Kidney glomerular epithelial cell (primary cell): ENCODE data around the gene RGS19.
"Not testable (repeated sequence)": the region's sequence is repeated elsewhere in the genome, so short reads cannot be mapped to it uniquely, and the experiment has no call there.

ENCODE experiments used
- DNase-seq: peaks from one replicate; lab custom pipeline; 2025; lab: John Stamatoyannopoulos, UW

The RGS19 gene, protein sequence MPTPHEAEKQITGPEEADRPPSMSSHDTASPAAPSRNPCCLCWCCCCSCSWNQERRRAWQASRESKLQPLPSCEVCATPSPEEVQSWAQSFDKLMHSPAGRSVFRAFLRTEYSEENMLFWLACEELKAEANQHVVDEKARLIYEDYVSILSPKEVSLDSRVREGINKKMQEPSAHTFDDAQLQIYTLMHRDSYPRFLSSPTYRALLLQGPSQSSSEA

GRCh38 chr20:64079273-64080012 lies at the start of gene RGS19:
Gene RGS19, minus strand, starts transcription at chr20:64079518. Its CDS starts 2,632 bp downstream, at chr20:64076886.
- DNase-seq: peak; percentile 8

- not testable (repeated sequence) for DNase-seq
Observed at GRCh38 chr20:64123517-64123916, 44.2 kb upstream of the RGS19 start.

DNA sequence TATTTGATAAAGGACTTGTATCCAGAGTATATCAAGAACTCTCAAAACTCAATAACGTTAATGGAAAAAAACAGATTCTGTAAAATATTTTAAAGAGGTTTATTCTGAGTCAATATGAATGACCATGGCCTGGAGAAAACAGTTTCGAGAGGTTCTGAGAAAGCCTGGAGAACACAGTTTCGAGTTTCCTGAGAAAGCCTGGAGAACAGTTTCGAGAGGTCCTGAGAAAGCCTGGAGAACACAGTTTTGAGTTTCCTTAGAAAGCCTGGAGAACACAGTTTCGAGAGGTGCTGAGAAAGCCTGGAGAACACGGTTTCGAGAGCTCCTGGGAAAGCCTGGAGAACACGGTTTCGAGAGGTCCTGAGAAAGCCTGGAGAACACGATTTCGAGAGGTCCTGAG lies 43.6 kb upstream of the RGS19 start:
- not testable (repeated sequence) for DNase-seq

- no peak for DNase-seq
Observed at GRCh38 chr20:64121586-64121985, 42.3 kb upstream of the RGS19 start.

DNA sequence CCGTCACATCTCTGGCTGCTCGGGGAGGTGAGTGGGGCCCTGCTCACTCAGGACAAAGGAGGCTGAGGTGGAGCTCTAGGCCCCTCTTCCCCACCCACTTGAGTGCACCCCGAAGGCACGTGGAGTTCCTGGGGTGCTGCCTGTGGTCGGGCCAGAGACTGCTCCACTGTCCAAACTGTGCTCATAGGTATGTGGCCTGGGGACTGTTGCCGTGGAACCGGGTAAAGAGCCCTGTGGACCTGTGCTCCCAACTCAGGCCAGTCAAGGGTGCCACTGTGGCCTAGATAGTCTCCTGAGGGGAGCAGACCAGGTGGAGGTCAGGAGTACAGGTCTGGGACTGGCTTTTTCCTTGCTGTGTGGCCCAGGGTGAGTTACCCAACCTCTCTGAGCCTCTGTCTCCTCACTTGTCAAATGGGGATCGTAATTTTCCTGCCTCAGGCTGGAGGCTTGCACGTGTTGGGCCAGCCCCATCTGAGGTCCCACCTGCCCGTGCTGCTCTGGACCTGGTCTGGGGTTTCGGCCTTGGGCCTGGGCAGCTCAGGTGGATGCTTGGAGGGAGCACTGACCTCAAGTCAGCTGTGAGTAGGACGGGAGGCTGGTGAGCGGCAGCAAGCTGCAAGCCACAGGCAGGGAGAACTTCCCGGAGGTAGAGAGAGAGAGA lies 40.5 kb upstream of the RGS19 start:
- no peak for DNase-seq

DNA sequence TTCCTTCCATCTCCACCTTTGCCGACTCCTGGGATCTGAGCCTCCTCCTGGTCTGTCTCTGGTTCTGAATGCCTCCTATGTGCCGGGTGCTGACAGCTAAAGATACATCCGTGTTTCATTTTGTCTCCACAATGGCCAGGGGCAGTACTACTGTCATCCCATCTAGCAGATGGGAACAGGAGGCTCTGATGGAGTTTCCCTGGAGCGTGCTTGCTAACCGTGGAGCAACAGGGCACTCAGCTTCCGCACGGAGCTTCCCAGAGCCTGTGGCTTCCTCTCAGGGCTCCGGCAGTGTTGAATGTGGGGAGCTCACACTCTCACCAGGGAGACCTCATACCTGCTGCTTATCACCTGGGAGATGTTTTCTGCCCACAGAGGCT lies 40.0 kb upstream of the RGS19 start:
- no peak for DNase-seq

DNA sequence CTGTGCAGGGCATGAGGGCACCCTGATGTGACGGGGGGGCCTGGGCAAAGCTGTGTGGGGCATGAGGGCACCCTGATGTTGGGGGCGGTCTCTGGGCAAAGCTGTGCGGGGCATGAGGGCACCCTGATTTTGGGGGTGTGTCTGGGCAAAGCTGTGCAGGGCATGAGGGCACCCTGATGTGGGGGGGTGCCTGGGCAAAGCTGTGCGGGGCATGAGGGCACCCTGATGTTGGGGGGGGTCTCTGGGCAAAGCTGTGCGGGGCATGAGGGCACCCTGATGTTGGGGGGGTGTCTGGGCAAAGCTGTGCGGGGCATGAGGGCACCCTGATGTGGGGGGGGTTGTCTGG lies 38.1 kb upstream of the RGS19 start:
- DNase-seq: not testable (repeated sequence)

DNA sequence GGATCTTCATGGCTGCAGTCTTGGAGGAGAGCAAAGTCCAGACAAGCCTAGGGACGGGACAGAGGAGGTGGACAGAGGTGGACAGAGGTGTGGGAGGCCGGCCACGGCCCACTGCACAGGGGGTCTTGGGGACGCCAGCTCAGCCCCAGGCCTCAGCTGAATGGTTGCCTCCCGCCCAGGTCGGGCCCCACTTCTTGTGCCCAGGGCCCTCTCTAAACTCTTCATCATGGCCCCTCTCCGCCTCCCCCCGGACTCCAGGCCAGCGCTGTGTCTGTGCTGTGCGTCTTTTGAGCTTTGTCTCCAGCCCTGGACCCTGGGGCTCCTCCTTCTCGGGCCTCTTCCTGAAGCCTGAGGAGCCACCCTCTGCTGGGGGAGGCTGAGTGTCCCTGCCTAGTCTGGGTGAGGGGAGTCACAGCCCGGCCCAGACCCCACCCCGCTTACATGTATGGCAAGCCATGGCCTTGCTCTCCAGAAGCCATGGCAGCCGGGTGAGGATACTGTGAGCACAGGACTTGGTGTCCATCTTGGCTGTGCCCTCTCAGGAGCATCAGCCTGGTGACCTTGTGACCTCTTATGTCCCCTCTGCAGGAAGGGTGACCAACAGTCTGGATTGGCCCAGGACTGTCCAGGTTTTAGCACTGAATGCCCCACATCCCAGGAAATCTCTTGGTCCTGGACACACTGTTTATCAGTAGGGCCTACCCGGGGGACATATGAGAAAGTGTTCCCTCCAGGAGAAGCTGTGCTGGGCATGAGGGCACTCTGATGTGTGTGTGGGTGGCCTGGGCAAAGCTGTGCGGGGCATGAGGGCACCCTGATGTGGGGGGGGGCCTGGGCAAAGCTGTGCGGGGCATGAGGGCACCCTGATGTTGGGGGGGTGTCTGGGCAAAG lies 37.5 kb upstream of the RGS19 start:
- DNase-seq: no peak

DNA sequence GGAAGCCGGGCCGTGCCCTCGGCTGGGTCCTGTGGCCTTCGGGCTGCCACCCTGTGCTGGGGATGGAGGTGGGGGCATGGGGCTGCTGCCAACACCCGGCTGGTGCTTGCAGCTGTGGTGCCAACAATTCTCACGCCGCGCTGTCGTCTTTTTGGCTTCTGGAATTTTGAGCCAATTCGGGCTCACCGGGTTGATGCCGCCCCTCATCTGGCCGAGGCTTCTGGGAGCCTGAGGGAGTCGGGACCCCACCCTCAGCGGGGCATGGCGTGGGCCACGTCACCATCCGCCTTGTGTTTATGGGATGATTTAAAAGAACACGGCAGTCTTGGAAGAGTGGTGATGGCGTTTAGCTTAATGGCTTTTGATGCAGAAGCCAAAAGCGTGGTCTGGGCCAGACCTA lies 36.7 kb upstream of the RGS19 start:
- DNase-seq: no peak

- no peak for DNase-seq
Observed at GRCh38 chr20:64115171-64115911, 36.0 kb upstream of the RGS19 start.

DNA sequence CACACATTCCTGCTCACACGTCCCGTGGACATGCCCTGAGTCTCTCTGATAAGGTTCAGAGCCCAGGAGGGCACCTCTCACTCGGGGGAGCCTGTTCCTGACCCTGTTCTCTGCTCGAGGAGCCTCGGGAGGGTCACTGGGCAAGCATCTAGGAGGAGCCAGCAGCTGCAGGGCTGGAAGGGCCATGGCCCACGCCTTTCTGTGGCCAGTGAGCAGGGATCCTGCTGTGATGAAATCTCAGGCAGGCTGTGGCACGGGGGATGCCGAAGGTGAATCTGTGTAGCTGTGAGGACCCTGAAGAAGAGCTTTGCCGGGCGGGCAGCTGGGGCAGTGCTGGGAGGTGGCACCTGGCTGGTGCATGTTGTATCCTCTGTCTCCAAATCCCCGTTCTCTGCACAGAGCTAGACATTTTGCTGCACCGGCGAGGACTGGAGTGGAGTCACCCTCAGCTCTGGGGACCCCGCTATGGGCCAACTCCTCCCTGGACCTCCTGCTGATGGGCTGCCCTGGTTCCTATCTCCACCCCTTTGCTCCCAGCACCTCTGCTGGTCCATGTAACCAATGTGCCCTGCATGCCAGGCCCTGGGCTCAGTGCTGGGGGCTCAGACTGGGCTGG lies 35.1 kb upstream of the RGS19 start:
- DNase-seq: no peak

DNA sequence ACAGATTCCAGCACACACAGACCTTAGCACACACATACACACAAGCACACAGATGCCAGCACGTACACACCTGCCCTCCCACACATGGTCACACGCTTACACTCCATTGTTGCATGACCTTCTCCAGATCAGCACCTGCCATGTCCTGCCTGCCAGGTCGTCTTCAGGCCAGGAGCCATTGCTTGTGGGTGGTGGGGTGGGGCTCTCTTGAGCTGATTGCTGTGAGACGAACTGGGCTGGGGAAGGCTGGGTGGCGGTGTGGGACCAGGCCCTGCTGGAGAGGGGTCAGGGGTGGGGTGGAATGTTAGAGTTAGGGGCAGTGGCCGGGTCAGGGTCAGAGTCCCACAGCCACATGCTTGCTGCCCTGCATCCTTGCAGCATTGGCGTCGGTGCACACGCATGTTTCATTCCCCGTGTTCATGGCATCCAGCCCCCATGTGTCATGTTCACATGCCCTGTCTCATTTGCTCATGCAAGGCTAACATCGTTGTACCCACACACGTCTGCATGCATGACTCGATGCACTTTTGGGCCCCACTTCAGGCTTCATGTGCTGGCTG lies 34.6 kb upstream of the RGS19 start:
- DNase-seq: no peak

DNA sequence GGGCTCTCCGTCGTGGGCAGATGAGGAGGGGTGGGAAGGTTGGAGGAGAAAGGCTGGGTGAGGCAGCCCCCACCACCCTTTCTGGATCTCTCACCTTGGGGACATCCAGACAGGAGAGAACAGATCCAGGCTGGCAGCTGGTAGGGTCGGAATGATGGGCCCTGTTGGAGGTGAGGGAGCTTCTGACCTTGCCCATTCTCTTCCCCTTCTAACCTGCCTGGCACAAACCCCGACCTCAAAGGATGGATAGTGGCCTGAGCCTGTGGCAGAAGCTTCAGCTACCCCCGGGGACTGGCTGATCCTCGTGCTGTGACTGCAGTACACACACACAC lies 34.1 kb upstream of the RGS19 start:
- DNase-seq: no peak

DNA sequence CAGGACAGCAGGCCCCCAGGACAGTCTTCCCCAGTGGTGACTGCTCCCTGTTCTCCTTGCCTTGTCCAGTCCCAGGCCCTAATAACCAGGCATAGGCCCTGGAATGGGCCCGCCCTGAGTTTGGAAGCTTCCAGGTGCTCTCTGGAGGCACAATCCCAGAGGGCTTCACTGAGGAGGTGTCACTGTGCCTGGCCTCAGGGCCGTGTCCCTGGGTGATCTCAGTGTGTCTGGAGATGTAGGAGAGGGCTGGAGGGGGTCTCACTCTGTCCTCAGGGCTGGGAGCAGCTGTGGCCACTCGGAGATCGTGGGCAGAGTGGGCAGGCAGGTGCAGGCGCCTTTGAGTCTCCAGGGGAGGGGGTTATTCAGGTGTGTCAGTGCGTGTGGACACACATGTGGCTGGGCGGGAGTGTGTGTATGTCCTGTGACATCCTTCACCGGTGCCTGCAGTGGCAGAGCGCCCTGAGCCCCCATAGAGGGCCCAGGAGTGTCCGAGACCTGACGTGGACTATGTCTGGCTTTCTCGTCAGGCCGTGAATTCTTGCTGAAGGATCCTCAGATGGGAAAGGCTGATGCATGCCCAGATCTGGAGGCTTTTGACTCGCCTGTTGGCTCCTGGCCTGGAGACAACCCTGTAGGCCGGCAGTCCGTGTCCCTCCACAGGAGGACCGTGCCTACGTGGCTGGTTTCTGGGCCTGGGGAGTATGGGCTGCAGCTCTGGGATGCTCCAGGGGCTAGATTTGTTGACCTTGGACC lies 33.5 kb upstream of the RGS19 start:
- DNase-seq: no peak

DNA sequence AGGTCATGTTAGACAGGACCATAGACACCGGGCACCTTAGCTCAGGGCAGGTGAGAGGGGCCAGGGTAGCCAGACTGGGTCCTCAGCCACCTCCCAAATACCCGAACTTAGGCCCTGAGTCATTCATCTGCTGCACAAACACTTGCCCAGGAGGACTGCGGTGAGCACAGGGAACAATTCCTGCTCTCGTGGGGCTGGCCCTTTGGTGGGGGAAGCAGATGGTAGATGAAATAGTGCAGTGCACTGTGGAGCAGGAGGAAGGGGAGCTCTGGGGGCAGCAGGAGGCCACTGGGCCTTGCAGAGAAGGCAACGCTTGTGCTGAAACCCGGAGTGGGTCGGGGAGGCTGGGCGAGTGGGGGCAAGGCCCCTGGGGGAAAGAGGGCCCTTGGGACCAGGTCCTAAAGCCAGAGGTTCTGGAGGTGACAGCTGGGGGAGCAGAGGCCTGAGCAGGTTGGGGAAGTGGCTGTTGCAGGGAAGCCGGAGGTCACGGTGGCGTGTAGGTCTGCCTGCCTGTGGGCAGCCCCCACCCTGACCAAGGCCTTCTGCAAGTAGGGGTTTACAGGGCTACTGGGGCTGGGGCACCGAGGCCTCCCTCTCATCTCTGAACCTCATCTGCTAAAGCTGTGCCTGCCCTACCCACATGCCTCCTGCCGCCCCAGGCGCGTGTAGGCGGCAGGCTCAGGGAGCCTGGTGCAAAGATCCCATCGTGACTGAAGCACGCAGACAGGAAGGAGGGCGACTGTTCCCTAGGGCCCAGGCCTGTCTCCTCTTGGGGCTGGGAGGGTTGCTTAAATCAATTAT lies 32.7 kb upstream of the RGS19 start:
- no peak for DNase-seq

DNA sequence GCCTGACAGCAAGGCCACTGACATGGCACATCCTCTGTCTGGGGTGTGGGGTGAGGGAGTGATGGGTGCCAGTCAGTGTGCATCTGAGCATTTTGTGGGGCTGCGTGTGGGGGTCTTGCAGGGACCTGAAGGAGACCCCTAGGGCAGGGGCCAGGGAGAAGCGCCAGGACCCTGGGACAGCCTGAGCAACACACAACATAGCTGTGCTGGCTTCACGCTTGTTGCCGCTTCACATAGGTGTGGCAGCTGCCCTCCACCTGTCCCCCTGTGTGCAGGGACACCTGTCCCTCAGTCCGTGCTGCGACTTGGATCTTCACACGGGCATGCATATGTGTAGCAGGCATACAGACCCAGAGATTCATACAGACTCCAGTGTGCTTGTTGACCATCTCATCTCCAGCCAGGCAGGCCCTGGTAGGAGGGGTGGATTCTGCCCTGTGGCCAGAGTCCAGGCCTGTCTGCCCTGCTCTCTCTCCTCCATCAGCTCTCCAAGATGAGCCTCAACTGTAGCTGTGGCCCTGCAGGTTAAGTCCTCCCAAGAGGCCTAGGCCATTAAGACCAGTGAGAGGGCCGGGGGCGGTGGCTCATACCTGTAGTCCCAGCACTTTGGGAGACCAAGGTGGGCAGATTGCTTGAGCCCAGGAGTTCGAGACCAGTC lies 31.2 kb upstream of the RGS19 start:
- no peak for DNase-seq

DNA sequence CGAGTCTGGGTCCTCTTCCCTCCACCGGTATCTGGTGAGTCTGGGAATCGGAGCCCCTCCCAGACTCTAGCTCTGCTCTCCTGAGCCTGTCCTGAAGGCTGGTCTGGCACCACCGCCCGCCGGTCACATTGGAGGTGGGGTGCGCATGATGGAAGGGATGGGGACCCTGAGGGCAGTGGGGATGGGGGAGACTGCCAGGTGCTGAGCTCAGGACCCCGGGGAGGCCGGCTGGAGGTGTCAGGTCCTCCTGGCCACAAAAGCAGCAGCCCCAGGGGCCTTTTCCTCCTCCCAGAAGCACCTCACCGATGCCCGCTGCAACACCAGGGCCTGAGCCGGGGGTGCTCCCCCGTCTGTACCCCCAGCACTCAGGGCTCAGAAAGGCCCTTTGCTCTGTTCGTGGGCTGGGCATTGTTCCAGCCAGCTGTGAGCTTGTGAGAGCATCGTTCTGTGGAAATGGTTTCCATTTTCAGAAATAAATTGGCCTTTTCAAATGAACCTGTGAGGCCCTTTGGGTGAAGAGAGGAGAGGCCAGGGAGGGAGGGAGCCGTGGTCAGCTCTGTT lies 30.6 kb upstream of the RGS19 start:
- no peak for DNase-seq
